Activated B cell treated with CpG ODN at 0.5 μM for 24 hours (primary cell): ENCODE measurements around the gene MYL6B. TPM values are rescaled to one million over a fixed set of nuclear protein-coding genes. Genes with fewer than 3 reads are reported as not detected.

Experiments used
- ATAC-seq: fragments of 200-7000 bp; cut with Tn5 transposase; one replicate; pipeline ENCODE4 v1.10.0; 2021; ENCODE audit warnings: low read depth, mild to moderate bottlenecking, moderate library complexity
- CTCF ChIA-PET: fragments of 350-600 bp; sonication (Branson Sonifier 250); formaldehyde crosslinking; loops from one replicate; lab custom pipeline; 2021; ENCODE audit warnings: antibody characterized with exemption; lab: Charles Lee
- POLR2A ChIA-PET: fragments of 350-600 bp; sonication (Branson Sonifier 250); formaldehyde crosslinking; loops from one replicate; lab custom pipeline; 2021; ENCODE audit warnings: antibody characterized with exemption; lab: Charles Lee
- DNase-seq: peaks from one replicate; pipeline ENCODE4 v3.0.0; 2022
- H3K27ac Mint-ChIP-seq: one replicate; pipeline ENCODE4 v1.8.0; 2020; ENCODE audit warnings: mixed read lengths
- H3K27me3 Mint-ChIP-seq: one replicate; pipeline ENCODE4 v1.8.0; 2021; ENCODE audit warnings: mixed read lengths
- H3K36me3 Mint-ChIP-seq: one replicate; pipeline ENCODE4 v1.8.0; 2021; ENCODE audit warnings: low read depth, mixed read lengths
- H3K4me1 Mint-ChIP-seq: one replicate; pipeline ENCODE4 v1.8.0; 2021; ENCODE audit warnings: mixed read lengths
- H3K4me3 Mint-ChIP-seq: one replicate; pipeline ENCODE4 v1.8.0; 2020; ENCODE audit warnings: mild to moderate bottlenecking, mixed read lengths
- H3K9me3 Mint-ChIP-seq: one replicate; pipeline ENCODE4 v1.8.0; 2020; ENCODE audit warnings: mixed read lengths
- CTCF ChIP-seq: fragments of 200-600 bp; IDR thresholded peaks from one replicate; pipeline ENCODE4 v1.8.0; 2022; ENCODE audit warnings: antibody characterized with exemption, mild to moderate bottlenecking
- intact Hi-C: fragments of 100-400 bp; cut with micrococcal nuclease; formaldehyde crosslinking; loops from one replicate; pipeline ENCODE4 v1.15.1; 2024
- total RNA-seq: library from RNA; stranded (reverse); gene quantifications from 2 replicates; pipeline ENCODE4 v1.2.3, GENCODE V29; 2022

MYL6B gene
- total RNA-seq, 1 donor from 2014 or later: 25.2 TPM

GRCh38 chr12:56178347-56178746, 26.0 kb downstream of the MYL6B start:
- no peak overlapping the region for H3K27ac Mint-ChIP-seq
- peaks cover 85% of the 10 kb centered on the region for H3K36me3 Mint-ChIP-seq
- ATAC-seq: no peak
- POLR2A ChIA-PET: interaction anchor here (1.0 kb wide), 2 partner anchors 11 to 27 kb away, joined by 3 read pairs; partner anchors contain the start of gene SMARCC2
- no peak for TF ChIP-seq CTCF
- H3K4me3 Mint-ChIP-seq: no peak overlapping the region
- no peaks in the 10 kb centered on the region for H3K9me3 Mint-ChIP-seq
- intact Hi-C loops: loop anchor here (2.0 kb wide), 1 partner anchor 16 kb away; no protein-coding TSS in a partner anchor
- H3K27me3 Mint-ChIP-seq: no peaks in the 10 kb centered on the region
- H3K4me1 Mint-ChIP-seq: no peaks in the 10 kb centered on the region
- CTCF ChIA-PET: no interaction called here
- DNase-seq: no peak

DNA sequence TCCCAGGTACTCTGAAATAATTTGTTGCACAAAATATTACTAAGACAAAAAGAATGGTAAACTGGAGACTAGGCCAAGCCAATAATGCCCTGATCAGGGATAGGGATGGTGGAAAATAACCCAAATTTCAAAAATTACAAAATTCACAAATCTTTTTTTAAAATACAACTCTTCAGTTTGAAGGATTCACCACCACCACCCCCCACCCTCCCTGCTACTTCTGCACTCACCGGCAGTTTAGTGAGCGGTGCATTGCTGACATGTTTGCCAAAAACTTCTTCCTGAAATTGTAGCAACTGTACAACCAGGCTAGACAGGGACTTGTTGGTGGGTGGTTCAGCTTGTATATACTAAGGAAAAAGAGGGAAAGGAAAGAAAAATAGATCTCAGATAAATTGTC, 34.6 kb downstream of the MYL6B start:
- H3K4me1 Mint-ChIP-seq: peaks cover 35% of the 10 kb centered on the region
- no peak overlapping the region for H3K4me3 Mint-ChIP-seq
- TF ChIP-seq CTCF: no peak
- H3K27me3 Mint-ChIP-seq: no peaks in the 10 kb centered on the region
- H3K27ac Mint-ChIP-seq: no peak overlapping the region
- DNase-seq (no peak), ATAC-seq (no peak)
- CTCF ChIA-PET: interaction anchor here (1.7 to 6.4 kb wide), 4 partner anchors 20 to 67 kb away, joined by 4 to 80 read pairs (median 48); partner anchors contain the start of genes ESYT1 and ZC3H10
- intact Hi-C loops: no loop called here
- H3K36me3 Mint-ChIP-seq: peaks cover 50% of the 10 kb centered on the region
- POLR2A ChIA-PET: interaction anchor here (0.7 to 5.7 kb wide), 5 partner anchors 28 to 69 kb away, joined by 3 to 116 read pairs (median 75); partner anchors contain the start of genes ESYT1, MYL6, RNF41 and RPL41
- no peaks in the 10 kb centered on the region for H3K9me3 Mint-ChIP-seq

DNA sequence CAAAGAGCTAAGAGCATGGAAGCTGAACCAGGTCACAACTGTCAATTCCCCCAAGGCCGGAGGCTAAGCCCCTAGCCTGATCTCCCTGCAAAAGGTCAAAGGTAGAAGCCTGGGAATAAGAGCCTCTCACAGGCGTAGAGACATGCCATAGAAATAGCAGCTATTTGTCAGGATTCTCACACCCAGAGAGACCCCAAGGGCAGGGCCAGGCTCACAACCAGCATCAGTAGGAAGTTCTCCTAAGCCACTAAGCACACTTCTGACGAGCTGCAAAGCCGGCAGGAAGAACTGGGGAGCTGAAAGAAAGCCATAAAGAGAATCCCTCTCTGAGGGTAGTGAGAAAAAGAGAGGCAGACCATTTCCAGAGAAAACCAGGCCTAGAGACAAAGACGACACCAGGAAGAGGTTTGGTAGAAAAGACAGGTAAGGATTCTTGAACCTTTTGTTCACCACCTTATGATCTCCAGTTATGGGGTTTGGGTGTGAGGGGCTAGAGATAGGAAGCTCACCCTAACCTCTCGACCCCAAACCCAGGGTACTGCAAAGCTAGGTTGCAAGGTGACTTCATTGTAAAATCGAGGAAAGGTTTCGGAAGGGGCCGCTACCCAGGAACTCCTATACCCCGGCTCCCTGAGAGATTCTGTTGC, 35.9 kb downstream of the MYL6B start:
- no peak for TF ChIP-seq CTCF
- intact Hi-C loops: no loop called here
- ATAC-seq: no peak
- POLR2A ChIA-PET: interaction anchor here (0.6 to 5.7 kb wide), 15 partner anchors 9 to 450 kb away, joined by 3 to 116 read pairs (median 7); partner anchors contain the start of genes ANKRD52, COQ10A, ESYT1 and MYL6
- Mint-ChIP-seq H3K4me3 (peak overlapping the region; percentile 88), H3K27me3 (no peaks in the 10 kb centered on the region), H3K27ac (peak overlapping the region; percentile 82), H3K4me1 (peaks cover 40% of the 10 kb centered on the region), H3K9me3 (no peaks in the 10 kb centered on the region), H3K36me3 (peaks cover 42% of the 10 kb centered on the region)
- CTCF ChIA-PET: interaction anchor here (0.5 to 6.4 kb wide), 13 partner anchors 19 to 458 kb away, joined by 3 to 80 read pairs (median 4); partner anchors contain the start of genes ESYT1, MYL6 and ZC3H10
- DNase-seq: no peak

GRCh38 chr12:56188778-56189098, 36.4 kb downstream of the MYL6B start:
- DNase-seq (no peak), ATAC-seq (no peak)
- no peaks in the 10 kb centered on the region for H3K9me3 Mint-ChIP-seq
- peak overlapping the region; percentile 82 for H3K27ac Mint-ChIP-seq
- H3K27me3 Mint-ChIP-seq: no peaks in the 10 kb centered on the region
- TF ChIP-seq CTCF: no peak
- peak overlapping the region; percentile 88 for H3K4me3 Mint-ChIP-seq
- peaks cover 39% of the 10 kb centered on the region for H3K36me3 Mint-ChIP-seq
- peaks cover 43% of the 10 kb centered on the region for H3K4me1 Mint-ChIP-seq
- POLR2A ChIA-PET: interaction anchor here (0.6 to 5.7 kb wide), 18 partner anchors 9 to 450 kb away, joined by 3 to 116 read pairs (median 5); partner anchors contain the start of genes ANKRD52, COQ10A, ESYT1 and MYL6
- CTCF ChIA-PET: interaction anchor here (0.5 to 6.4 kb wide), 15 partner anchors 10 to 459 kb away, joined by 3 to 80 read pairs (median 6); partner anchors contain the start of genes ESYT1, MYL6, RNF41 and ZC3H10
- intact Hi-C loops: loop anchor here (1.0 kb wide), 3 partner anchors 62 to 192 kb away; no protein-coding TSS in a partner anchor
